OCI-LY3 (cell line): ENCODE results near the gene MC2R.

Experiments
- CTCF ChIP-seq: fragments of 200-600, 300-600 bp; sonication (generic); IDR thresholded peaks from 2 replicates; pipeline ENCODE4 v1.5.1; 2014; ENCODE audit warnings: antibody characterized with exemption, low read length, low read depth
- EZH2phosphoT487 ChIP-seq: fragments of 200-600 bp; shearing (Covaris generic); IDR thresholded peaks from 2 replicates; pipeline ENCODE4 v1.6.1; 2018; ENCODE audit warnings: antibody characterized with exemption, mixed run types, low read depth

GRCh38 chr18:13834496-13835015 lies 80.8 kb downstream of the MC2R start:
- no peak for TF ChIP-seq CTCF
- TF ChIP-seq EZH2phosphoT487: no peak
